K562 (cell line): ENCODE data around the gene ZNF774. TPM values are rescaled to one million over a fixed set of nuclear protein-coding genes. Genes with fewer than 3 reads are reported as not detected.
A peak's percentile ranks its signal among the peaks of the same experiment; 100 is the strongest.

Experiments
- CBX5 ChIP-seq: IDR thresholded peaks from 2 replicates; pipeline ENCODE4 v1.6.1; 2014; ENCODE audit warnings: low read depth, borderline replicate concordance
- DACH1 ChIP-seq: fragments of 450-650 bp; IDR thresholded peaks from 2 replicates; pipeline ENCODE4 v1.6.1; 2018; ENCODE audit not compliant: partially characterized antibody
- DPF2 ChIP-seq: fragments of 450-650 bp; IDR thresholded peaks from 2 replicates; pipeline ENCODE4 v1.6.1; 2016
- EP300 ChIP-seq: IDR thresholded peaks from 2 replicates; pipeline ENCODE4 v1.6.1; 2012; ENCODE audit warnings: low read length, improper control_type of control experiment
- ETS2 ChIP-seq: IDR thresholded peaks from 2 replicates; pipeline ENCODE4 v1.6.1; 2016; ENCODE audit warnings: borderline replicate concordance, missing genetic modification characterization, mild to moderate bottlenecking, moderate library complexity, missing compliant biosample characterization; ENCODE audit not compliant: poor library complexity, severe bottlenecking
- FOXK2 ChIP-seq, 2 experiments: fragments of 450-650 bp; IDR thresholded peaks in 1 of 2; conservative IDR thresholded peaks in 1 of 2; 2 replicates each; pipeline ENCODE4 v1.6.1; 2016; ENCODE audit warnings: low read depth in 2 of 2, mild to moderate bottlenecking in 1 of 2
- HMGN3 ChIP-seq: IDR thresholded peaks from 2 replicates; pipeline ENCODE4 v1.6.1; 2011; ENCODE audit warnings: borderline replicate concordance, low read depth, mild to moderate bottlenecking, mixed read lengths, low read length; ENCODE audit not compliant: insufficient read length; ENCODE audit errors: extremely low read depth
- MCM2 ChIP-seq: fragments of 450-650 bp; IDR thresholded peaks from 2 replicates; pipeline ENCODE4 v1.6.1; 2017; ENCODE audit warnings: low read depth, mild to moderate bottlenecking
- MCM7 ChIP-seq, 2 experiments: fragments of 450-650 bp; IDR thresholded peaks; 2 replicates each; pipeline ENCODE4 v1.6.1; 2016 to 2018
- MTA2 ChIP-seq: fragments of 450-650 bp; IDR thresholded peaks from 2 replicates; pipeline ENCODE4 v1.6.1; 2016; ENCODE audit warnings: low read depth
- NUFIP1 ChIP-seq: fragments of 450-650 bp; IDR thresholded peaks from 2 replicates; pipeline ENCODE4 v1.6.1; 2018; ENCODE audit not compliant: partially characterized antibody
- SMAD3 ChIP-seq: fragments of 450-650 bp; formaldehyde crosslinking; conservative IDR thresholded peaks from 2 replicates; pipeline ENCODE4 v1.4.0; 2020; ENCODE audit warnings: mild to moderate bottlenecking
- SNIP1 ChIP-seq: fragments of 450-650 bp; IDR thresholded peaks from 2 replicates; pipeline ENCODE4 v1.7.1; 2017; ENCODE audit warnings: low read depth, mild to moderate bottlenecking
- TFAM ChIP-seq: fragments of 250-450 bp; sonication (Bioruptor Pico); conservative IDR thresholded peaks from 2 replicates; pipeline ENCODE4 v1.5.0; 2021; ENCODE audit warnings: mild to moderate bottlenecking, moderate library complexity
- ZFX ChIP-seq: sonication (generic); formaldehyde crosslinking; IDR thresholded peaks from 2 replicates; pipeline ENCODE4 v1.8.0; 2022; ENCODE audit warnings: mild to moderate bottlenecking, missing genetic modification reagents, moderate library complexity
- ZKSCAN1 ChIP-seq: fragments of 150-350 bp; IDR thresholded peaks from 2 replicates; pipeline ENCODE4 v1.6.1; 2016; ENCODE audit warnings: low read depth, low read length
- ZNF174 ChIP-seq: fragments of 250-450 bp; sonication (Bioruptor Pico); IDR thresholded peaks from 2 replicates; pipeline ENCODE4 v1.4.0; 2020; ENCODE audit warnings: mild to moderate bottlenecking
- ZNF584 ChIP-seq: fragments of 200-800 bp; sonication (Bioruptor generic); IDR thresholded peaks from 2 replicates; pipeline ENCODE4 v1.6.1; 2016; ENCODE audit warnings: low read depth, mild to moderate bottlenecking, missing genetic modification characterization, missing compliant biosample characterization
- ZNF764 ChIP-seq: fragments of 250-450 bp; sonication (Bioruptor Pico); IDR thresholded peaks from 2 replicates; pipeline ENCODE4 v1.4.0; 2020; ENCODE audit warnings: low read depth, mild to moderate bottlenecking, moderate library complexity
- polyA plus RNA-seq, 8 experiments: library from polyadenylated mRNA; depleted of rRNA in 4 of 8; stranded (reverse) in 5 of 8; unstranded in 3 of 8; fragments of >200 nt; fragmentation: Nextera tagmentation in 2 of 8; fragmentation: Illumina TruSeq in 1 of 8; extraction: Ambion mirVana in 2 of 8; extraction: Trizol in 1 of 8; gene quantifications; 2 replicates each; pipeline versions ENCODE4 v1.2.1 to v1.2.3, GENCODE V29; 2011 to 2014; ENCODE audit warnings: inconsistent platforms in 1 of 8, missing spikeins in 1 of 8
- total RNA-seq, 7 experiments: library from RNA; depleted of rRNA in 6 of 7; stranded (reverse); fragments of >200 nt in 6 of 7; fragmentation: Illumina TruSeq in 2 of 7; extraction: Trizol in 2 of 7; gene quantifications; 2 replicates each; pipeline versions ENCODE4 v1.2.1 to v1.2.3, GENCODE V29; 2011 to 2021; ENCODE audit warnings: low replicate concordance in 1 of 7
- TF ChIP-seq, protein P1 (sequence below): fragments of 250-450 bp; sonication (Bioruptor Pico); IDR thresholded peaks from 2 replicates; pipeline ENCODE4 v1.4.0; 2020
- TF ChIP-seq, protein P2 (sequence below): fragments of 250-450 bp; sonication (Bioruptor Pico); IDR thresholded peaks from 2 replicates; pipeline ENCODE4 v1.8.0; 2022; ENCODE audit warnings: inconsistent platforms
- TF ChIP-seq, protein P3 (sequence below): sonication (generic); formaldehyde crosslinking; IDR thresholded peaks from 2 replicates; pipeline ENCODE4 v1.8.0; 2023; ENCODE audit warnings: mild to moderate bottlenecking, missing genetic modification reagents

Gene ZNF774
- total and polyA plus RNA-seq, 9 of the 15 experiments (the other 6 are each of a cell fraction or from before 2014, with no cell fraction given) = 0.32 to 2.0 (median 1.2) TPM

DNA sequence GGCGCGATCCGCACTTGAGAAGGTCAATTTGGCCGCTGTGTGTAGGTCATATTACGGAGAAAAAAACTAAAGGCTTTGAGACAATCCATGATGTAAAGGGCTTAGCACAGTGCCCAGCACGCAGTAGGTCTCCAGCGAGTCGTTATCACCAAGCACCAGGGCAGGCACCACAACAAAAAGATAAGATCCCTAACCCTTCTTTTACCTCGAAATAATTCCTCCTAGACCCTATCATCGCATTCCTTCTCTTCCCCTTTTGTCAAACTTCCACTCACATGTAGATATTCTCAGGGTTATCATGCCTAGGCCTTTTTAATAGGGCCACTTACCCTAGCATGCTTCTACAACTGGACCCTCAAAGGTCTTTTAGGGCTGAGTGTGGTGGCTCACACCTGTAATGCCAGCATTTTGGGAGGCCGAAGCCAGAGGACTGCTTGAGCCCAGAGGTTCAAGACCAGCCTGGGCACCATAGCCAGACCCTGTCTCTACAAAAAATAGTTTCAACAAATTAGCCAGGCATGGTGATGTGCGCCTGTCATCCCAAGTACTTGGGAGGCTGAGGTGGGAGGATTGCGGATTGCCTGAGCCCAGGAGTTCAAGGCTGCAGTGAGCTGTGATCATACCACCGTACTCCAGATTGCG lies 13.5 kb downstream of the ZNF774 start (continued):
- TF ChIP-seq HMGN3 = no peak
- no peak for TF ChIP-seq CBX5
- TF ChIP-seq ZNF174 = no peak
- TF ChIP-seq DACH1 = no peak
- peak; percentile 31; the same call in 1 of the 2 replicates for TF ChIP-seq EP300
- no peak for TF ChIP-seq NUFIP1
- TF ChIP-seq ETS2 (tag) = no peak
- TF ChIP-seq, protein P1, sequence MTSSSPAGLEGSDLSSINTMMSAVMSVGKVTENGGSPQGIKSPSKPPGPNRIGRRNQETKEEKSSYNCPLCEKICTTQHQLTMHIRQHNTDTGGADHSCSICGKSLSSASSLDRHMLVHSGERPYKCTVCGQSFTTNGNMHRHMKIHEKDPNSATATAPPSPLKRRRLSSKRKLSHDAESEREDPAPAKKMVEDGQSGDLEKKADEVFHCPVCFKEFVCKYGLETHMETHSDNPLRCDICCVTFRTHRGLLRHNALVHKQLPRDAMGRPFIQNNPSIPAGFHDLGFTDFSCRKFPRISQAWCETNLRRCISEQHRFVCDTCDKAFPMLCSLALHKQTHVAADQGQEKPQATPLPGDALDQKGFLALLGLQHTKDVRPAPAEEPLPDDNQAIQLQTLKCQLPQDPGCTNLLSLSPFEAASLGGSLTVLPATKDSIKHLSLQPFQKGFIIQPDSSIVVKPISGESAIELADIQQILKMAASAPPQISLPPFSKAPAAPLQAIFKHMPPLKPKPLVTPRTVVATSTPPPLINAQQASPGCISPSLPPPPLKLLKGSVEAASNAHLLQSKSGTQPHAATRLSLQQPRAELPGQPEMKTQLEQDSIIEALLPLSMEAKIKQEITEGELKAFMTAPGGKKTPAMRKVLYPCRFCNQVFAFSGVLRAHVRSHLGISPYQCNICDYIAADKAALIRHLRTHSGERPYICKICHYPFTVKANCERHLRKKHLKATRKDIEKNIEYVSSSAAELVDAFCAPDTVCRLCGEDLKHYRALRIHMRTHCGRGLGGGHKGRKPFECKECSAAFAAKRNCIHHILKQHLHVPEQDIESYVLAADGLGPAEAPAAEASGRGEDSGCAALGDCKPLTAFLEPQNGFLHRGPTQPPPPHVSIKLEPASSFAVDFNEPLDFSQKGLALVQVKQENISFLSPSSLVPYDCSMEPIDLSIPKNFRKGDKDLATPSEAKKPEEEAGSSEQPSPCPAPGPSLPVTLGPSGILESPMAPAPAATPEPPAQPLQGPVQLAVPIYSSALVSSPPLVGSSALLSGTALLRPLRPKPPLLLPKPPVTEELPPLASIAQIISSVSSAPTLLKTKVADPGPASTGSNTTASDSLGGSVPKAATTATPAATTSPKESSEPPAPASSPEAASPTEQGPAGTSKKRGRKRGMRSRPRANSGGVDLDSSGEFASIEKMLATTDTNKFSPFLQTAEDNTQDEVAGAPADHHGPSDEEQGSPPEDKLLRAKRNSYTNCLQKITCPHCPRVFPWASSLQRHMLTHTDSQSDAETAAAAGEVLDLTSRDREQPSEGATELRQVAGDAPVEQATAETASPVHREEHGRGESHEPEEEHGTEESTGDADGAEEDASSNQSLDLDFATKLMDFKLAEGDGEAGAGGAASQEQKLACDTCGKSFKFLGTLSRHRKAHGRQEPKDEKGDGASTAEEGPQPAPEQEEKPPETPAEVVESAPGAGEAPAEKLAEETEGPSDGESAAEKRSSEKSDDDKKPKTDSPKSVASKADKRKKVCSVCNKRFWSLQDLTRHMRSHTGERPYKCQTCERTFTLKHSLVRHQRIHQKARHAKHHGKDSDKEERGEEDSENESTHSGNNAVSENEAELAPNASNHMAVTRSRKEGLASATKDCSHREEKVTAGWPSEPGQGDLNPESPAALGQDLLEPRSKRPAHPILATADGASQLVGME (CRISPR knock-in tag) = no peak
- TF ChIP-seq SMAD3 (CRISPR knock-in tag) = no peak
- TF ChIP-seq MTA2 = peak; percentile 33; the same call in 1 of the 2 replicates
- 0 out of 2 replicates have a peak, but pooled peaks have one; percentile 18 for TF ChIP-seq DPF2
- no peak; the same call in 1 of the 2 replicates for TF ChIP-seq ZFX (CRISPR knock-in tag)
- TF ChIP-seq, protein P2, sequence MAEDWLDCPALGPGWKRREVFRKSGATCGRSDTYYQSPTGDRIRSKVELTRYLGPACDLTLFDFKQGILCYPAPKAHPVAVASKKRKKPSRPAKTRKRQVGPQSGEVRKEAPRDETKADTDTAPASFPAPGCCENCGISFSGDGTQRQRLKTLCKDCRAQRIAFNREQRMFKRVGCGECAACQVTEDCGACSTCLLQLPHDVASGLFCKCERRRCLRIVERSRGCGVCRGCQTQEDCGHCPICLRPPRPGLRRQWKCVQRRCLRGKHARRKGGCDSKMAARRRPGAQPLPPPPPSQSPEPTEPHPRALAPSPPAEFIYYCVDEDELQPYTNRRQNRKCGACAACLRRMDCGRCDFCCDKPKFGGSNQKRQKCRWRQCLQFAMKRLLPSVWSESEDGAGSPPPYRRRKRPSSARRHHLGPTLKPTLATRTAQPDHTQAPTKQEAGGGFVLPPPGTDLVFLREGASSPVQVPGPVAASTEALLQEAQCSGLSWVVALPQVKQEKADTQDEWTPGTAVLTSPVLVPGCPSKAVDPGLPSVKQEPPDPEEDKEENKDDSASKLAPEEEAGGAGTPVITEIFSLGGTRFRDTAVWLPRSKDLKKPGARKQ (CRISPR knock-in tag) = no peak
- no peak for TF ChIP-seq SNIP1
- TF ChIP-seq FOXK2 (conservative IDR thresholded peaks at IDR 0.05 in 1 of 2, IDR thresholded peaks at IDR 0.05 in 1 of 2; ENCODE audit: low read depth in 2 of 2) = no peak
- peak; percentile 99 for TF ChIP-seq ZKSCAN1
- TF ChIP-seq MCM2 = no peak
- TF ChIP-seq, protein P3, sequence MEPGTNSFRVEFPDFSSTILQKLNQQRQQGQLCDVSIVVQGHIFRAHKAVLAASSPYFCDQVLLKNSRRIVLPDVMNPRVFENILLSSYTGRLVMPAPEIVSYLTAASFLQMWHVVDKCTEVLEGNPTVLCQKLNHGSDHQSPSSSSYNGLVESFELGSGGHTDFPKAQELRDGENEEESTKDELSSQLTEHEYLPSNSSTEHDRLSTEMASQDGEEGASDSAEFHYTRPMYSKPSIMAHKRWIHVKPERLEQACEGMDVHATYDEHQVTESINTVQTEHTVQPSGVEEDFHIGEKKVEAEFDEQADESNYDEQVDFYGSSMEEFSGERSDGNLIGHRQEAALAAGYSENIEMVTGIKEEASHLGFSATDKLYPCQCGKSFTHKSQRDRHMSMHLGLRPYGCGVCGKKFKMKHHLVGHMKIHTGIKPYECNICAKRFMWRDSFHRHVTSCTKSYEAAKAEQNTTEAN (CRISPR knock-in tag) = no peak
- TF ChIP-seq MCM7 (IDR thresholded peaks at IDR 0.05) = no peak
- no peak for TF ChIP-seq ZNF764 (CRISPR knock-in tag)
- no peak for TF ChIP-seq TFAM
- TF ChIP-seq ZNF584 = no peak
